Tibial artery (tissue), 4 donors: ENCODE data around the gene TLNRD1.

Experiments used
- DNase-seq, 2 donors: peaks; one replicate each; pipeline ENCODE4 v3.0.0-alpha.2; 2019
- H3K27ac ChIP-seq, 2 donors: fragments of 200-600 bp; sonication (generic) in 1 of 2; 1 replicate in 1 of 2; 2 replicates in 1 of 2; pipeline ENCODE4 v1.5.1; 2018 to 2019; ENCODE audit warnings: mild to moderate bottlenecking in 1 of 2
- H3K27me3 ChIP-seq, 2 donors: fragments of 200-600 bp; sonication (generic) in 1 of 2; one replicate each; pipeline versions ENCODE4 v1.5.1 to v1.6.0; 2016 to 2019
- H3K36me3 ChIP-seq, 3 donors: fragments of 200-600 bp; sonication (generic) in 2 of 3; one replicate each; pipeline ENCODE4 v1.5.1; 2016 to 2019; ENCODE audit warnings: mild to moderate bottlenecking in 2 of 3
- H3K4me1 ChIP-seq, 4 donors: fragments of 200-600 bp; sonication (generic) in 2 of 4; 1 replicate in 3 of 4; 2 replicates in 1 of 4; pipeline ENCODE4 v1.5.1; 2016 to 2019
- H3K4me3 ChIP-seq, 2 donors: fragments of 200-600 bp; sonication (generic) in 1 of 2; 1 replicate in 1 of 2; 2 replicates in 1 of 2; pipeline ENCODE4 v1.5.1; 2018 to 2019; ENCODE audit warnings: mild to moderate bottlenecking in 2 of 2
- H3K9me3 ChIP-seq, 3 donors: fragments of 200-600 bp; sonication (generic) in 1 of 3; one replicate each; pipeline ENCODE4 v1.5.1; 2016 to 2019
- intact Hi-C: fragments of 100-400 bp; cut with DNase I; formaldehyde crosslinking; loops from one replicate; pipeline ENCODE4 v1.15.0; 2023; ENCODE audit warnings: low total_unique reads
- TF ChIP-seq, protein P1 (sequence below), 2 experiments: fragments of 200-600 bp in 1 of 2; fragments of 450-650 bp in 1 of 2; IDR thresholded peaks; one replicate each; pipeline ENCODE4 v1.5.1; 2017 to 2019; ENCODE audit warnings: antibody characterized with exemption in 2 of 2, mild to moderate bottlenecking in 1 of 2, moderate library complexity in 1 of 2

The TLNRD1 gene

DNA sequence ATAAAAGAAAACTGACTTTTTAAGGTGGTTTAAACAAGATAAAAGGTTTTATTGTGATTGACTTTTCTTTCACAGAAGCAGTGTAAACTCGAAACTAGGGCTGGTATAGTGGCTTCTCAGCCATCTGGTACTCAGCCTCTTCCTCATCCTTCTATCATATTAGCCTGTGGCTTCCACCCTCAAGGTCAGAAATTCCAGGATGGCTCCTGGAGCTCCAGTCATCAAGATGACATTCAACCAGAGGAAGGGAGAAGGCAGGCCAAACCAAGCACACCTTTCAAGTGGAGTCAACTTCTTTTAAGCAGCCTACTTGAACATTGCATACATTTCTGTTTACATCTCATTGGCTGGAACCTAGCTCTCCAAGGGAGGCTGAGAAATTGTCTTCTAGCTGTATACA is 9.8 kb upstream of the TLNRD1 start:
- no peak overlapping the region for H3K4me3 ChIP-seq
- no peak for DNase-seq
- H3K9me3 ChIP-seq, result no peaks in the 10 kb centered on the region
- intact Hi-C loops, result no loop called here
- TF ChIP-seq, protein P1, sequence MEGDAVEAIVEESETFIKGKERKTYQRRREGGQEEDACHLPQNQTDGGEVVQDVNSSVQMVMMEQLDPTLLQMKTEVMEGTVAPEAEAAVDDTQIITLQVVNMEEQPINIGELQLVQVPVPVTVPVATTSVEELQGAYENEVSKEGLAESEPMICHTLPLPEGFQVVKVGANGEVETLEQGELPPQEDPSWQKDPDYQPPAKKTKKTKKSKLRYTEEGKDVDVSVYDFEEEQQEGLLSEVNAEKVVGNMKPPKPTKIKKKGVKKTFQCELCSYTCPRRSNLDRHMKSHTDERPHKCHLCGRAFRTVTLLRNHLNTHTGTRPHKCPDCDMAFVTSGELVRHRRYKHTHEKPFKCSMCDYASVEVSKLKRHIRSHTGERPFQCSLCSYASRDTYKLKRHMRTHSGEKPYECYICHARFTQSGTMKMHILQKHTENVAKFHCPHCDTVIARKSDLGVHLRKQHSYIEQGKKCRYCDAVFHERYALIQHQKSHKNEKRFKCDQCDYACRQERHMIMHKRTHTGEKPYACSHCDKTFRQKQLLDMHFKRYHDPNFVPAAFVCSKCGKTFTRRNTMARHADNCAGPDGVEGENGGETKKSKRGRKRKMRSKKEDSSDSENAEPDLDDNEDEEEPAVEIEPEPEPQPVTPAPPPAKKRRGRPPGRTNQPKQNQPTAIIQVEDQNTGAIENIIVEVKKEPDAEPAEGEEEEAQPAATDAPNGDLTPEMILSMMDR (IDR thresholded peaks at IDR 0.05), result no peak
- peaks cover 0 to 41% (median 24%) of the 10 kb centered on the region in 4 donors for H3K4me1 ChIP-seq
- H3K36me3 ChIP-seq, result no peaks in the 10 kb centered on the region
- H3K27ac ChIP-seq, result peak overlapping the region; percentile 89 to 92
- H3K27me3 ChIP-seq, result no peaks in the 10 kb centered on the region

DNA sequence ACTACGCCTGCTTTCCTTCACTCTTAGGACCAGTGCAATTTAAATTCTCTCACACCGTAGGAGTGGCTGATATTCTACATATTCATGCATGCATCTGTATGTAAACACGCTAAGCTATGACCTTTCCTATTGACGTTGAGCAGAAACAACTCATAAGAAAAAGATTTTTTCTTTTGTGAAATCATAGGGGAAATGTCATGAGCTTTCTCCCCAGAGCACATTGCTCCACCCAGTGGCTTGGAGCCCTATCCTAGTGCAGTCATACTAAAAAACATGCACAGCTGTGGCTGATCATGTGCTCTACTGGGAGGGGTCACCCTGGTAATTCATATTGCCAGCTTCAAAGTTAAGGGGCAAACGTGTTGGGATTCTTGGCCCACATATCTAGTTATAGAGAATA is 9.3 kb upstream of the TLNRD1 start:
- Histone ChIP-seq H3K4me3 (no peak overlapping the region), H3K27me3 (no peaks in the 10 kb centered on the region), H3K27ac (peak overlapping the region; percentile 89 to 92), H3K4me1 (peaks cover 0 to 40% (median 23%) of the 10 kb centered on the region in 4 donors), H3K36me3 (no peaks in the 10 kb centered on the region), H3K9me3 (no peaks in the 10 kb centered on the region)
- TF ChIP-seq, protein P1 (IDR thresholded peaks at IDR 0.05), result no peak
- intact Hi-C loops, result no loop called here
- DNase-seq, result peak; percentile 80 to 86

DNA sequence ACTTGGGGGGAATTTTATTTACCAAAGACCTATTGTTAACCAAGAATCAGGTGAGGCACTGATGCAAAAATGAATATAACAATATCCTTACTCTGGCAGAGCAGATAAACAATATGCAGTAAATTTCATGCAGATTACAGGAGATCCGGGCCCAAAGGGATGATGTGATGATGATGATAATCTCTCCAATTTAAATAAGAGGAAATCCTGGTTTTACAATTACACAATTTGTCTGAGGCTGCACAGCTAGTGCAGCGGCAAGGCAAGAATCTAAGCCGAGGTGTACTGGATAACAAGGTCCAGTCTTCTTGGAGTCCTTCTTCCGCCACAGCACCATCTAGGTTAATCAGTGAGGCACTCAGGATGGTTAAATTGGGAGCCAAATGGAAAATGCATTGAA is 8.7 kb upstream of the TLNRD1 start:
- DNase-seq, result no peak
- Histone ChIP-seq H3K4me3 (no peak overlapping the region), H3K27me3 (no peaks in the 10 kb centered on the region), H3K9me3 (no peaks in the 10 kb centered on the region), H3K27ac (peak overlapping the region in 1 of 2 donors; percentile 89), H3K4me1 (peaks cover 0 to 34% (median 21%) of the 10 kb centered on the region in 4 donors), H3K36me3 (no peaks in the 10 kb centered on the region)
- TF ChIP-seq, protein P1 (IDR thresholded peaks at IDR 0.05), result no peak
- intact Hi-C loops, result no loop called here

DNA sequence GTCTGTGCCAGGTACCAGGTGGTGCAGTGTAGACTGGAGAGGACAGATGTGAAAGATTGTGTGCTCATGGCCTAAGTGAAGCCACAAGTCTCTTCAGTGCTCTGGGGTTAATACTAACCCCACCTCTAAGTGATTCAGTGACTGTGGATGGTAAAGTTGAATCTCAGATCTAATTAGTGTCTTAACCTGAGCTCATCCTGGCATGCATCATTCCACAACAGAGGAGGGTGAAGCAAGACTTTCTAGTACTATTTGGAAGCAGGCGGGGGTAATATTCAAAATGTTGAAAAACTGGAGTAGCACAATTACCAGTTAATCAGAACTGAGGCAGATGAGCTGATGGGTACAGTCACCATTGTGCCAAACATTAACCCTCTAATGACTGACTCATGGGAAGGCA is 8.3 kb upstream of the TLNRD1 start:
- TF ChIP-seq, protein P1 (IDR thresholded peaks at IDR 0.05), result no peak
- intact Hi-C loops, result no loop called here
- H3K36me3 ChIP-seq, result no peaks in the 10 kb centered on the region
- H3K9me3 ChIP-seq, result no peaks in the 10 kb centered on the region
- no peak overlapping the region for H3K4me3 ChIP-seq
- H3K27me3 ChIP-seq, result no peaks in the 10 kb centered on the region
- H3K27ac ChIP-seq, result no peak overlapping the region
- DNase-seq, result no peak
- H3K4me1 ChIP-seq, result peaks cover 0 to 30% (median 17%) of the 10 kb centered on the region in 4 donors

DNA sequence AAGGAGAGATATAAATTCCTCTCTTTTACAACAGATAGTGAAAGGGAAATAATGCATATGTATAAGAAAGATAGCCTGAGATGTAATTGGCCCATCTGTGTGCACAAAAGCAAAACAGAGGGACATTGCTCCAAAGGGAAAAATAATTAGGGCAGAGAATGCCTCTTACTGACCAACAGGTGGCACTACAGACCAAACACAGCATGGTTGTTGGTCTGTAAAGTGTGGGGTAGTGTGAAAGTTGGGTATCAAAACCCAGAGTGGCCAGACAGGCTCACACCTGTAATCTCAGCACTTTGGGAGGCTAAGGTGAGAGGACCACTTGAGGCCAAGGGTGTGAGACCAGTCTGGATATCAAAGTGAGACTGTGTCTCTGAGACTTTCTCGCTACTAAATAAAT is 4.5 kb upstream of the TLNRD1 start:
- no peak for DNase-seq
- H3K27ac ChIP-seq, result no peak overlapping the region
- peaks cover 0 to 3% (median 0%) of the 10 kb centered on the region in 4 donors for H3K4me1 ChIP-seq
- TF ChIP-seq, protein P1 (IDR thresholded peaks at IDR 0.05), result no peak
- no peaks in the 10 kb centered on the region for H3K9me3 ChIP-seq
- H3K36me3 ChIP-seq, result no peaks in the 10 kb centered on the region
- H3K27me3 ChIP-seq, result no peaks in the 10 kb centered on the region
- no peak overlapping the region for H3K4me3 ChIP-seq
- intact Hi-C loops, result no loop called here

DNA sequence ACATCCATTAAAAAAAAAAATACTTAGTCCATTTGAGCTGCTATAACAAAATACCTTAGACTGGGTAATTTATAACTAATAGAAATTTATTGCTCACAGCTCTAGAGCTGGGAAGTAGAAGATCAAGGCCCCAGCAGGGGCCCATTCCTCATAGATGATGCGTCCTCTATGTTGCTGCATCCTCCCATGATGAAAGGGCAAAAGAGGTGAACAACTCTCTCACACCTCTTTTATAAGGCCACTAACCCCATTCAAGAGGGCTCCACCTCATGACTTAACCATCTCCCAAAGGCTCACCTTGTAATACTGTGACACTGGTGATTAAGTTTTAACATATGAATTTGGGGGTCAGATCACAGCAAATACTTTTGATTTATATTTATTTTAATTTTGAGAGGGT is 3.0 kb upstream of the TLNRD1 start:
- Histone ChIP-seq H3K36me3 (peaks cover under 1 to 4% (median 2%) of the 10 kb centered on the region in 3 donors), H3K27ac (no peak overlapping the region), H3K27me3 (no peaks in the 10 kb centered on the region), H3K9me3 (no peaks in the 10 kb centered on the region), H3K4me1 (peaks cover 0 to 12% (median 6%) of the 10 kb centered on the region in 4 donors), H3K4me3 (no peak overlapping the region)
- DNase-seq, result no peak
- TF ChIP-seq, protein P1 (IDR thresholded peaks at IDR 0.05), result no peak
- intact Hi-C loops, result no loop called here
